ENCODE results near the gene CD300LF.

Gene CD300LF

GRCh38 chr17:74748279-74748528 is 35.5 kb upstream of the CD300LF start:
- peak overlapping the region; percentile 52 for H3K4me3 ChIP-seq (ENCODE audit: control insufficient read depth, low read depth, low read length)
- TF ChIP-seq CTCF (IDR thresholded peaks at IDR 0.05; ENCODE audit: control insufficient read depth, insufficient read depth, low read depth, low read length, missing control alignments) = no peak
- no peak for DNase-seq (ENCODE audit: low read depth)

- no peak for TF ChIP-seq CTCF (IDR thresholded peaks at IDR 0.05; ENCODE audit: control insufficient read depth, insufficient read depth, low read depth, low read length, missing control alignments)
- H3K4me3 ChIP-seq (ENCODE audit: control insufficient read depth, low read depth, low read length) = no peak overlapping the region
- no peak for DNase-seq (ENCODE audit: low read depth)
Measured at GRCh38 chr17:74746922-74747321, 34.2 kb upstream of the CD300LF start.

- no peak overlapping the region for H3K4me3 ChIP-seq (ENCODE audit: control insufficient read depth, low read depth, low read length)
- TF ChIP-seq CTCF (IDR thresholded peaks at IDR 0.05; ENCODE audit: control insufficient read depth, insufficient read depth, low read depth, low read length, missing control alignments) = no peak
- DNase-seq (ENCODE audit: low read depth) = no peak
Measured at GRCh38 chr17:74746376-74746775, 33.7 kb upstream of the CD300LF start.

- no peak overlapping the region for H3K4me3 ChIP-seq (ENCODE audit: control insufficient read depth, low read depth, low read length)
- TF ChIP-seq CTCF (IDR thresholded peaks at IDR 0.05; ENCODE audit: control insufficient read depth, insufficient read depth, low read depth, low read length, missing control alignments) = no peak
- no peak for DNase-seq (ENCODE audit: low read depth)
Measured at GRCh38 chr17:74745548-74746177, 32.9 kb upstream of the CD300LF start.

- no peak overlapping the region; the same call in 1 of the 2 replicates for H3K4me3 ChIP-seq (ENCODE audit: control insufficient read depth, low read depth, low read length)
- DNase-seq (ENCODE audit: low read depth) = peak; percentile 10
- TF ChIP-seq CTCF (IDR thresholded peaks at IDR 0.05; ENCODE audit: control insufficient read depth, insufficient read depth, low read depth, low read length, missing control alignments) = peak; percentile 100
Measured at GRCh38 chr17:74744714-74745547, 32.2 kb upstream of the CD300LF start.

- no peak for TF ChIP-seq CTCF (IDR thresholded peaks at IDR 0.05; ENCODE audit: control insufficient read depth, insufficient read depth, low read depth, low read length, missing control alignments)
- no peak for DNase-seq (ENCODE audit: low read depth)
- no peak overlapping the region for H3K4me3 ChIP-seq (ENCODE audit: control insufficient read depth, low read depth, low read length)
Measured at GRCh38 chr17:74744349-74744713, 31.6 kb upstream of the CD300LF start.
